Ovary (tissue), 3 donors: Measurements from ENCODE around the gene TMEM88.

Experiments
- CTCF ChIP-seq, 3 donors: fragments of 450-650 bp in 2 of 3; fragments of 200-600 bp in 1 of 3; IDR thresholded peaks; one replicate each; pipeline versions ENCODE4 v1.5.1 to v1.8.0; 2016 to 2022; ENCODE audit warnings: antibody characterized with exemption in 3 of 3, mild to moderate bottlenecking in 1 of 3
- EP300 ChIP-seq: sonication (generic); formaldehyde crosslinking; IDR thresholded peaks from one replicate; pipeline ENCODE4 v1.6.1; 2017; ENCODE audit warnings: antibody characterized with exemption
- POLR2A ChIP-seq: fragments of 450-650 bp; IDR thresholded peaks from one replicate; pipeline ENCODE4 v1.6.1; 2017; ENCODE audit warnings: antibody characterized with exemption, mild to moderate bottlenecking, moderate library complexity
- donor health status: DM: no; HTN: no; CAD: no.

- TF ChIP-seq CTCF (IDR thresholded peaks at IDR 0.05): no peak
- no peak for TF ChIP-seq POLR2A
- no peak for TF ChIP-seq EP300
Measured at GRCh38 chr17:7854851-7855659, at the start of gene TMEM88.
